Inflammatory macrophage treated with lipopolysaccharide for 1 hour (primary cell): ENCODE data around the gene IGF2.

Source experiments
- DNase-seq, 2 donors: peaks; one replicate each; pipeline ENCODE4 v3.0.0-alpha.2; 2020 to 2022

Gene IGF2

GRCh38 chr11:2090172-2091111 lies 48.7 kb downstream of the IGF2 start:
- no peak for DNase-seq

- peak; percentile 39 to 74 for DNase-seq
Measured at GRCh38 chr11:2089536-2090165, 49.5 kb downstream of the IGF2 start.

- no peak for DNase-seq
Measured at GRCh38 chr11:2088746-2089535, 50.2 kb downstream of the IGF2 start.

GRCh38 chr11:2088284-2088683 lies 50.9 kb downstream of the IGF2 start:
- DNase-seq: no peak

- no peak for DNase-seq
Measured at GRCh38 chr11:2086239-2087040, 52.7 kb downstream of the IGF2 start.

GRCh38 chr11:2085251-2086066 lies 53.7 kb downstream of the IGF2 start:
- no peak for DNase-seq

GRCh38 chr11:2084721-2085120 lies 54.5 kb downstream of the IGF2 start:
- no peak for DNase-seq
